ENCODE data around the gene PPIL6.

GRCh38 chr6:109465772-109466171, 25.3 kb upstream of the PPIL6 start:
- TF ChIP-seq POLR2A (IDR thresholded peaks at IDR 0.05) (no peak), CTCF (IDR thresholded peaks at IDR 0.05) (no peak), EP300 (IDR thresholded peaks at IDR 0.05) (no peak)

All from tibial nerve (tissue), 4 donors.